NOMO-1 treated with DMSO at 0.1 percent for 48 hours (cell line): ENCODE measurements around the gene UCN.
A peak's percentile ranks its signal among the peaks of the same experiment; 100 is the strongest.
"Not testable (repeated sequence)": the region's sequence is repeated elsewhere in the genome, so short reads cannot be mapped to it uniquely, and the experiment has no call there.

Source experiments
- DNase-seq: peaks from one replicate; lab custom pipeline; 2025; ENCODE audit not compliant: unreplicated experiment; lab: John Stamatoyannopoulos, UW

Gene UCN, protein sequence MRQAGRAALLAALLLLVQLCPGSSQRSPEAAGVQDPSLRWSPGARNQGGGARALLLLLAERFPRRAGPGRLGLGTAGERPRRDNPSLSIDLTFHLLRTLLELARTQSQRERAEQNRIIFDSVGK

DNA sequence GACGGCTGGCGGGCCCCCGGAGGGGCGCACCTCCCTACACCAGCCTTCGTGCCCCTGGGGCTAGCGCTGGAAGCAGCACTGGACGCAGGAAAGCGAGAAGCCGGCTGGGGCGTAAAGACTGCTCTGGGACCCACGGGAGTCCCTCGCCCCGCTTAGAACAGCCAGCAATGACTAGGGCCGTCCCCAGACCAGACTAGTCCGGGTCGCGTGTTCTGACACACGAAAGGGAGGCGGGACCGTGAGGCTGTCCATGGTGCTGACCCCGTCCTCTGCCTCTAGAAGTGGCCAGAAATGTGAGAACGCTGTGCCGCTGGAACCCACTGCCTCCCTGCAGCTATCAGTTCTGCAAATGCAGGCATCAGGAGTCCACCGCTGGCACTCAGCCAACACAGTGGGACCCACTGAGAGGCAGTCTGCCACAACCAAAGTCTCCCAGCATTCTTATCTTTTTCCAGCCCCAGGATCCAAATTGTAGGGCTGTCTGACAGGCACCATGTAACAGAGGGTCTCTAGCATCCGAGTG is at the start of gene UCN:
UCN (minus strand) TSS at position 87 of the 523 bp plus-strand sequence. CDS start 550 bp downstream, outside the sequence.
- no peak for DNase-seq

DNA sequence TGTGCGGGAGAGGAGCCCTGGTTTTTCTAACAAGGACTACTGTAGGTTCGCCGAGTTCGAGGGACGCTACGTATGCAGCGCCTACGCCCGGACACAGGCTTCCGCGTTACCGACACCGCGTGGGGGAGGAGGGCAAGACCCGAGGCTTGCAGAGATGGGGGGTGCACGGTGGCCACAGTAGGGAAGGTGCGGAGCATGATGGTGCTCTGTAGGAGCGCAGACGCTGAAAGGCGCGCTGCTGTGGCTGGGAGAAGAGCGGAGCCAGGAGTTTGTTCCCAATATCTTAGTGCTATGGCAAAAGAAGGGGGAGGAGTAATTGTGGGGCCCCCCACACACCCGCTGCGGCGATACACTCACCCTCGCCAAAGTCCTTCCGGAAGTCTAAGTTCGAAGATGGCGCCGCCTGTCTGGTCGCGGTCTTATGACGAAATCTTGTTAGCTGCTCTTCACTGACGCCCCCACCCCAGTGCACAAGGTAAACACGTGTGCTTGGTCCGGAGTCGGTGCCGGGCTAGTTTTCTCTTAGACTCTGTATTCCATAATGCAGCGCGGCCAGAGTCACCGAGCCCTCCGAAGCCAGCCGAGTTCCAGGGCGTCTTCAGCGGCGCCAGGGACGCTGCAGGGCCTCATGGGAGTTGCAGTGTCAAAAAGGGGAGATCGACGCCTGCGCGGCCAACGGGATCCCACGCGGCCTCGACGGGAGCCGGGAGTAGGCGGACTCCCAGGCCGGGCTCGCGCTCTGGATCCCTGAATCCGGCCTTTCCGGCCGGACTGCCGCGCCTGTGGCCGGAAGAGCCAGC is 48.3 kb upstream of the UCN start, which contains the start of gene GTF3C2:
GTF3C2 (minus strand) TSS at position 383 of the 800 bp plus-strand sequence. CDS start 13,210 bp downstream, outside the sequence.
- DNase-seq = peak; percentile 97

DNA sequence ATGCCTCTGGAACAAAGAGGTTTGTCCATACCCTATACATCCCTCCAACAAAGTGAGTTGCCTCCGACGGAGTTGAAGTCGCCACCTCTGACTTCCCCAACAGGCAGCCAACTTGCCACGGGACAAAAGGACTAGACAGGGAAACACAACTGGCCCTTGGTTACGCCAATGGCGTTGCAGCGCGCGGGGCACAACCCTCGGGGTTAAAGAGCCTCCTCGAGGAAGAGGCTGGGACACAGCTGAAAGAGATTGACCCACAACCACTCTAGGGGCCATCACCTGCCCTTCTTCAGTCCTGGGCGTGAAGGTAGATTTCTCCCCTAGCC is 47.8 kb upstream of the UCN start:
- peak; percentile 73 for DNase-seq

DNA sequence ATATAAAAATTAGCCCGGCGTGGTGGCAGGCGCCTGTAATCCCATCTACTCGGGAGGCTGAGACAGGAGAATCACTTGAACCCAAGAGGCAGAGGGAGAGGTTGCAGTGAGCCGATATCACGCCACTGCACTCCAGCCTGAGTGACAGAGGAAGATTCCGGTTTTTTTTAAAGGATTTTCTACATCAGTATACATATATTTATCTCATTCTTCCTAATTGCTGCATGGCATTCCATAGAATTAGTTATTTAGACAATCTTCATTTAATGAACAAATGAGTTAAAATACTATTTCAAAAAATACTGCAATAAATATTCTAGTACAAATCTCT is 46.3 kb upstream of the UCN start:
- DNase-seq = no peak

DNA sequence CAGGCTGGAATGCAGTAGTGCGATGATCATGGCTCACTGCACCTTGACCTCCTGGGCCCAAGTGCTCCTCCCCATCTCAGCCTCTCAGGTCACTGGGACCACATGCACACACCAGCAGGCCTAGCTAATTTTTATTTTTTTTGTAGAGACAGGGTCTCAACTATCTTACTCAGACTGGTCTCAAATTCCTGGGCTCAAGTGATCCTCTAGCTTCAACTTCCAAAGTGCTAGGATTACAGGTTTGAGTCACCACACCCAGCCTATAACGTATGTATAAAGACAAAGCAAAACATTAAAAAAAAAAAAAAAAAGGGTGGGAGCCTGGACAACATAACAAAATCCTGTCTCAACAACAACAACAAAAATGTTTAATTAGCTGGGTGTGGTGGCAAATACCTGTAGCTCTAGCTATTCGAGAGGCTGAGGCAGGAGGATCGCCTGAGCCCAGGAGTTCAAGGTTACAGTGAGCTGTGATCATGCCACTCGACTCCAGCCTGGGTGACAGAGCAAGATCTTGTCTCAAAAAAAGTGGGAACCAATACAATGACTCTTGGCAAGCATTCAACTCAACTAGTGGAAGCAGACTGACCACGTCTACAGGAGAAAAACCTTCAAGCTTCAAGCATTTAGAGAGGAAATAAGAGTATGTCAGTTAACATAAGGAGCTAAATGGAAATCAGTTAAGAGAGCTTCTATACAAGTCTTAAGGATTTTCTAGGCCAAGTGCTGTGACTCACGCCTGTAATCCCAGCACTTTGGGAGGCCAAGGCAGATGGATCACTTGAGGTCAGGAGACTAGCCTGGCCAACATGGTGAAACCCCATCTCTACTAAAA is 45.7 kb upstream of the UCN start:
- no peak for DNase-seq

DNA sequence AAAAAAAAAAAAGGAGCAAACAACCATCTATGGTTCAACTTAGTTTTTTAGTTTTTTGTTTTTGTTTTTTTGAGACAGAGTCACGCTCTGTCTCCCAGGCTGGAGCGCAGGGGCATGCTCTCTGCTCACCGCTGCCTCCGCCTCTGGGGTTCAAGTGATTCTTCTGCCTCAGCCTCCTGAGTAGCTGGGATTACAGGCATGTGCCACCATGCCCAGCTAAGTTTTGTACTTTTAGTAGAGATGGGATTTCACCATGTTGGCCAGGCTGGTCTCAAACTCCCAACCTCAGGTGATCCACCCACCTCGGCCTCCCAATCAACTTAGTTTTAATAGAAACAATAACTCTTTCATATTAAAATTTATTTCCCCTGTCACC is 45.1 kb upstream of the UCN start:
- DNase-seq = not testable (repeated sequence)

DNA sequence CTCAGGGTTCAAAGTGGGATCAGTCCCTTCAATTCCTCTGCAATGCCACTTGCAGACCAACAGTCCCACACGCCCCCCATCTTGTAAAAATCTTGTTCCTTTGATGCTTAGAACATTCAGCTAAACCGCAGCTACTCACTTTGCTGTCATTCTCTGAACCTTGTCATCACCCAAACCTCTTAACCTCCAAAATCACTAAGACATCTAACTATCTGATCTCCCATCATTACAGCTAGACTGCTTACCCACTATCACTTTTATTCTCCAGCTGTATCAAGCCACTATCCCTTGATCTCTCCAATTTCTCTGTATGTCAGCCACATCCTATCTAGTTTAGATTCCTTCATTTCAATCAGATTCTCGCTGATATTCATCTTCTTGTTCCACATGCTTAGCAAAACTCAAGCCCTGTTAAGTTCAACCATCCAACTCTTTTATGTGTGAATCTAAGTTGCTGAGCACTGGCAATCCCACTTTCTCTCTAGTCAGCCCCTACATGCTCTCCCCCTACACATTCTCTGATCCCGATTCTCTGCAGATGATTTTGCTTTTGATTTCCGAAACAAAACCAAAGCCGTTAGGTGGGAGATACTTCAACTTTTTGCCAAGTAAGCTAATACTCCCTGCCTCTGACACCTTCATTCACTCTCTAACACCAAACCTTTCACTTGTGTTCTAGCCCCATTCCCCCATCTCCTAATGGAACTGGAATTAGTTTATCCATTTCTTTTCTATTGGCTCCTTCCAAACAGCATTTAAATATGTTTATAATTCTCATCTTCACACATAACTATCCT is 43.8 kb upstream of the UCN start:
- no peak for DNase-seq

DNA sequence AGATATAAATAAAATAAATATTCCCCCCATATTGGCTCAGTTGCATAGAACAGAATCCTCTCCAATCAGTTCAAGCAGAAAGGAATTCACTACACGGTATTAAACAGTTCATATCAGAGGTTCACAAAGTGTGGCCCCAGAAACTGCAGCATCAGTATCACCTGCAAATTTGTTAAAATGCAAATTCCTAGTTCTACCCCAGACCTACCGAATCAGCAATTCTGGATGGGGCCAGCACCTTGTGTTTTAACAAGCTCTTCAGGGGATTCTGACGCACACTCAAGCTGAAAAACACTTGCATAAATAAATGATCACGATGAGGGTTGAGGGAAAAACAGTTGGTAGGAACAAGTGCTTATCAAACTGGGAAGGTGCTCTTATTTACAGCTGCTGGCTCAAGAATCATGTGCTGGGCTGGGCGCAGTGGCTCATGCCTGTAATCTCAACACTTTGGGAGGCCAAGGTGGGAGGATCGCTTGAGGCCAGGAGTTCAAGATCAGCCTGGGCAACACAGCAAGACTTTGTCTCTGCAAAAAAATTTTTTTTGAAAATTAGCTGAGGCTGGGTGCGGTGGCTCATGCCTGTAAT is 42.0 kb upstream of the UCN start:
- no peak for DNase-seq

DNA sequence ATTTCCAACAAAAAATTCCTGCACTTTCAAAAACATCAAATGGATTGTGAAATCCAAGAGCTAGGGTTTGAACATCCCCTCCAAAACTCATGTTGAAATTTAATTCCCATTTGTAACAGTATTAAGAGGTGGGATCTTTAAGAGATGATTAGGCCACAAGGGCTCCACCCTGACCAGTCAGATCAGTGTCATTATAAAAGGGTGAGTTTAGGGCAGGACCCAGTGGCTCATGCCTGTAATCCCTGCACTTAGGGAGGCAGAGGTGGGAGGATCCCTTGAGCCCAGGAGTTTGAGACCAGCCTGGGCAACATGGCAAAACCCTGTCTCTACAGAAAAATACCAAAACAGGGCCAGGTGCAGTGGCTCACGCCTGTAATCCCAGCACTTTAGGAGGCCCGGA is 39.4 kb upstream of the UCN start:
- no peak for DNase-seq

DNA sequence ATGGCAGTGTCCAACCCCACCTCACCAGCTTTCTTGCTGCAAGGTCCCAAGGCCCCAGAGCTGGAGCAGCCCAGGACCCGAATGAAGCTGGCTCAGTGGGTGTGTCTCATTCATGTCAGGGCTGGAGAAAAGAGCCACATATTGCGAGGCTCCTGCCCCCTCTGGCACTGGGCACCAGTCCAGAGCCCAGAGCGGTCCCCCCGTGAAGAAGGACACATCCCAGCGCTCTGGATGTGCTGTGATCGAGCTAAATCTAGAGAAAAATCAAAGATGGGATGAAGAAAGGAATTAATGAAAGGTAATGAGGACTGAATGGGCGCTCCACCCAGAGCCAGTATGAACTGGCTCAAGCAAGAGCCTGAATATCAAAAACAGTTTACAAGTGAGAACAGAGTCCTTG is 27.9 kb upstream of the UCN start:
- no peak for DNase-seq

DNA sequence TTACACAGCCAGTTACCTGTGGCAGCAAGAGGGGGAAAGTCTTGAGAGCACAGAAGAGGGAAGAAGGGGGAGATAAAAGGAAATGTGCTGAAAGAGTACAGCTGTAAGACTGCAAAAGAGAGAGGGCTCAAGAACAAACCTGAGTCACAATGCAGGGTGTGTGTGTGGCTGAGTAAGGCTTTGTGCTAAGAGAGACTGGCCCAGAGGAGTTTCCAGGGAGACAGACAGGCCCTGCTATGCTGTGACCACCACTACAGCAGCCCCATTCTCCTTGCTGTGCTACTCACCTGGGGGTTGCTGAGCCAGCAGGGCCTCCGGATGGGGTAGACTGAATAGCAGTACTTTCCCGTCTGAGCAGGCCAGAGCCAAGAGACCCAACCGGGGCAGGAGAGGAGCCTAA is 27.1 kb upstream of the UCN start:
- no peak for DNase-seq

DNA sequence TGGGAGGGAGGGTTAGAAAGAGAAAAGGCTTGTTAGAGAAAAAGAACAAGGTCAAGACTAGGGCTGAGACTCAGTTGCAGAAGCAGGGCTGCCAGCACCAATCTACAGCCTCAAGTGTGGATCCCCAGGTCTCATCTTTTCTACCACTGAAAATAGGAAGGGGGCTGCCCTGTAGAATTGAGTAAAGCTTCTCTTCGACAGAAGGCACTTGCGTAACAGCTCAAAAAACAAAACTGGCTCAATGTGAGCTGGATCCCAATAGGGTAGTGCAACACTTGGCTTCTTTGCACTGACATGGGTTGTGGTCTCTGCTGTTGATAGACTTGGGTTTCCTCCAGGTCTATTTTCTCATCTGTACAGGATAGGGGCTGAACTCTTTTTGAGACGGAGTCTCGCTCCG is 16.5 kb upstream of the UCN start:
- no peak for DNase-seq

DNA sequence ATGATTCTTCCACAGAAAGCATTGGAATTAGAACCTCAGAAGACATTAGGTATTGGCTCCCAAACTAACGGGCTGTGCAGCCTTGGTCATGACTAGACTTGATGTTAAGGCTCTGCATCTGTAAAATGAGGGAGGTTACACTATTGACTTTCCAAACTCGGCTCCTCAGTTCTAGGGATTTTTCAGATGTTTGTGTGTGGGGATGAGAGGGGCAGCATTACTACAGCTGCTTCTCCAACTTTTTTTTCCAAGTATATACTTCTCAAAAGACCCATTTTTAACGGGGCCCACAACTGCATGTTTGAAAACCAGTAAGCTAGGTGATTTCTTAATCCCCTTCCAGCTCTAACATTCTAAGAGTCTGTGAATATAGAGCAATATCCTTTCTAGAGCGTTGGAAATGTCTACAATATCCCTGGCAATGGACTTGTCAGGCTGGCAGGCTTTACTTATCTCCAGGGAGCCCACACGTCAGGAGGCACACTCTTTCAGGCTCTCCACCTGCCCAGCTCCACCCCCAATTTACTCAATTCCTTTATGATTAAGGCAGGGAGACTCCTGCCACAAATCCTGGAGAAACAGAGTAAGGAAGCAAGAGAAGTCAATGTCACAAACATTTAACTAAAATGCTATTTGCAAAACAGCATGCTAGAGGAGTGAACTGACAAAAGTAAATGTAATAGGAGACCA is 15.5 kb upstream of the UCN start:
- no peak for DNase-seq

DNA sequence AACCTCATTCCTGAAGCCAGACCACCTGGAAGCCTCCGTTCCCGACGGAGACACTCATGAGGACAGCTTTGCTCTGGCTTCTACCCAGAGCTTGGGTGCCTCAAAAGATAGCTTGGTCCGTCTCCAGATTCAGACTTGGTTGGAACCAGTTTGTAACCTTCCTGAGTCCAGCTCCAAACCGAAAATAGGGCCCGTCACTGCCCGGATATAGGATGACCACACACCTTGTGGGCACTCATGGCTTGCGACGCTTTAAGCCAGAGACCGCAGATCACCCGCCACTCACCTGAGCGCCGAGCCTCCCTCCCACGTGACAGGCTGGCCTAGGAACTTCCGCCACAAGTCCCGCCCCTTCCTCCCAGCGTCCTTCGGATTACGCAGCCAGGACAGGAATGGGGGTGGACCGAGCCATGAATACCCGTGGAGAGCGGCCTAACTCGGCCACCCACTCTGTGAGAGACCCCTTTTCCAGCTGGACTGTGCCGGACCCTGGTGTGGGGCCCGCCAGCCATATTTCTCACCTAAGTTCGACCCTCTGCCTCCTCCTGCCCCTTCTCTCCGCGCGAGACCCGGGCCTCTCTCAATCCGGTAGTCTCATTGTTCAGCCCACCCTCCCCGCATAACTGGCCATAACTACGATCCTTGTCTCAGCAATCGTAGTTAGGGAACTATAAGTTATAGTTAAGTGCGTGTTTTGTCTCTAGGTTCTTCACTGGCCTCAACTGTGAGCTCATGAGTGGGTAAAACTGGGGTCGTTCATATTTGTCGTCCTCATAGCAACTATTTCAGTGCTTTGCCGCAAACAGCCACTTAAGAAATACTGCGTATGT is 14.7 kb upstream of the UCN start, which contains the start of gene MPV17:
MPV17 (minus strand) TSS at position 332 of the 830 bp plus-strand sequence. CDS start 580 bp downstream, outside the sequence.
- peak; percentile 88 for DNase-seq

DNA sequence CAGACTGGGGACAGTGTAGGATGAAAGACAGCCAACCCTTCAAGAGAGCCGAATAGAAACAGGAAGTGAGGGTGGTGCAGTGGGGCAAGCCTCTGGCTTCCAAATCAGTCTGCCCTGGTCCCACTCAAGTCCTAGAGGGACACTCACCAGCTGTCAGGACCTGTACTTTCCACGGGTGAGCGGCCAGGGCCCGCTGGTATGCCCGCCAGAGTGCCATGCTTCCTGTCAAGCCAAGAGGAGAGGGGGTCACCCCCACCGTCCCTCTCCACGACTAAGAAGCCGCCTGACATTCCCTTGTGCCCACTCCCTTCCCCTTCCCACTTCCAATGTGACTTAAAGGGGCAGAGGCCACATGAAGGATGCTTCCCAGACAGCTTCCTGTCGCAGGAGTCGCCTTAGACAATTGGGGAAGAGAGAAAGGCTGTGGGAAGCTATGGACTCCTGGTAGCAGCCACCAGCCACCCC is 14.1 kb upstream of the UCN start:
- DNase-seq = peak; percentile 50

DNA sequence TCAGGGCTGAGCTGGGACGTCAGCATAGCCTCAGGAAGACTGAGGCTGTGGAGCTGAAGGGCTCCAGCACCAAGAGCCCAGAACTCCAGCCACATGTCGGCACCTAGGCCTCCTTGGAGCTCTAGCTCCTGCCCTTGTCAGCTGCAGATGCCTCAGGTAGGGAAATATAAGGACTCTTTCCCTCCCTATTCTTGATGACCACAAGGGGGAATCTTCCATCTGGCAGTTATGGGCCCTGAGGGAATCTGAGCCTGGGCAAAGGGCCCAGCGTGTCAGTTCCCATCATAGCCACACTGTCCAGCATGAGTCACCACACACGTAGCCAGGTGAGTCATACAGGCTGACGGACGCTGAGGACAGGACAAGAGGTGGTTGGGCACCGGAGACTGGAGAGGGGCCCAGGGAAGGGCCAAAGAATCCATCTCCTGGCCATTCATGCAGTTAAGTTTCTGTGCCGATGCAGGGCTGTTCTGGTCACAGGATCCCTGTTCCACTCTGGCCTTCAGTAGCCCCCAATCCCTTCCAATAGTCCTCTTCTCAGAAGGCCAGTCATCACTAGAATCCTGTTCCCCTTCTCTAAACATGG is 12.8 kb upstream of the UCN start:
- no peak for DNase-seq

DNA sequence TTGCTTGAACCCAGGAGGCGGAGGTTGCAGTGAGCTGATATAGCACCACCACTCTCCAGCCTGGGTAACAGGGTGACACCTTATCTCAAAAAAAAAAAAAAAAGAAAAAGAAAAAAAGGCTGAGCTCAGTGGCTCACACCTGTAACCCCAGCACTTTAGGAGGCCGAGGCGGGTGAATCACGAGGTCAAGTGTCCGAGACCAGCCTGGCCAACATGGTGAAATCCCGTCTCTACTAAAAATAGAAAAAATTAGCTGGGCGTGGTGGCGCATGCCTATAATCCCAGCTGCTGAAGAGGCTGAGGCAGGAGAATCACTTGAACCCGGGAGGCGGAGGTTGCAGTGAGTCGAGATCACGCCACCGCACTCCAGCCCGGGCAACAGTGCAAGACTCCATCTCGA is 11.6 kb upstream of the UCN start:
- DNase-seq = not testable (repeated sequence)

DNA sequence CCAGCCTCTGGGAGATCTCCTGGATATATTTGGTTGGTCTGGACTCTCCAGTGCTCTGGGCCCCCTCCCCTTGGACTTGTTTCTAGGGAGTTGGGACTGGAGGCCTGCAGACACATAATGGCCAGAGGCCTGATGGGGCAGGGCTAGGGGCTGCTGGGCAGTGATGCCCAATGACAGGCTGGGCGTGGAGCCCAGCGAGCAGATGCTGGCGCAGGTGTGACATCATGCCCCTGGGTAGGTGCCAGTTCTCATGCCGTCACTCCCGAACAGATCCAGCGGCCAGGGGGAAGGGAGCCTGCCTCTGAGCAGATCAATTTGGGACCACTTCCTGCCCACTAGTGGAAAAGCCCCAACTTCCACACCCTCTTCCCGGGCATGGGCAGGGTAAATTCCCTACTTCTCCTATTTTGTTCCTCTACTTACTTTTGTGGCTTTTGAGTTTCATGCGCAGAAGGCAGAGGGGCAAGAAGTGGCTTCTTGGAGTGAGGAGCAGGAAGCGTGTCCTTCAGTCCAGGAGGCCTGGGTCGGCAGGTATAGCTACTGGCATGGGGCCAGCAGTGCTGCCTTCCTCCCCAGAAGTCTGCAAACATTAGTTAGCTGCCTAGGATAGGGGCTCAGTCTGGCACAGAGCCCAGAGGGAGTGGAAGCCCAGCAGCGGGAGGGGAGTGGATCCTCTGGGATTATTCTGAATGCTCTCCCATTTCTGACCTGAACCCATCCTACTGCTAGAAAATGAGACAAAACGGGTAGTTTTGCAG is 8.6 kb upstream of the UCN start:
- DNase-seq = no peak
